NCI-H1105 treated with DMSO at 0.1 percent for 48 hours (cell line): ENCODE results near the gene AP4S1.
"Not testable (repeated sequence)": the region's sequence is repeated elsewhere in the genome, so short reads cannot be mapped to it uniquely, and the experiment has no call there.

Experiments used
- DNase-seq: peaks from one replicate; lab custom pipeline; 2025; lab: John Stamatoyannopoulos, UW

AP4S1 gene

GRCh38 chr14:31043379-31043778 lies 17.9 kb downstream of the AP4S1 start:
- no peak for DNase-seq

- no peak for DNase-seq
Observed at GRCh38 chr14:31045501-31046080, 20.1 kb downstream of the AP4S1 start.

GRCh38 chr14:31047503-31047902 lies 22.1 kb downstream of the AP4S1 start:
- no peak for DNase-seq

- no peak for DNase-seq
Observed at GRCh38 chr14:31051023-31051422, 25.6 kb downstream of the AP4S1 start.

GRCh38 chr14:31051511-31051910 lies 26.1 kb downstream of the AP4S1 start:
- no peak for DNase-seq

GRCh38 chr14:31052905-31053586 lies 27.6 kb downstream of the AP4S1 start:
- not testable (repeated sequence) for DNase-seq

GRCh38 chr14:31057035-31057434 lies 31.6 kb downstream of the AP4S1 start:
- DNase-seq = no peak

GRCh38 chr14:31057701-31058364 lies 32.4 kb downstream of the AP4S1 start:
- no peak for DNase-seq

- DNase-seq = no peak
Observed at GRCh38 chr14:31059152-31059924, 33.9 kb downstream of the AP4S1 start.

- no peak for DNase-seq
Observed at GRCh38 chr14:31060253-31060875, 34.9 kb downstream of the AP4S1 start.

GRCh38 chr14:31062908-31063307 lies 37.5 kb downstream of the AP4S1 start:
- not testable (repeated sequence) for DNase-seq

GRCh38 chr14:31068235-31068634 lies 42.8 kb downstream of the AP4S1 start:
- no peak for DNase-seq

- DNase-seq = no peak
Observed at GRCh38 chr14:31069343-31069742, 43.9 kb downstream of the AP4S1 start.

- DNase-seq = no peak
Observed at GRCh38 chr14:31070431-31070830, 45.0 kb downstream of the AP4S1 start.

GRCh38 chr14:31071151-31071550 lies 45.7 kb downstream of the AP4S1 start:
- no peak for DNase-seq

GRCh38 chr14:31075144-31075543 lies 49.7 kb downstream of the AP4S1 start:
- no peak for DNase-seq

- no peak for DNase-seq
Observed at GRCh38 chr14:31078766-31079165, 53.3 kb downstream of the AP4S1 start.

- no peak for DNase-seq
Observed at GRCh38 chr14:31080056-31080455, 54.6 kb downstream of the AP4S1 start.

GRCh38 chr14:31080484-31080883 lies 55.0 kb downstream of the AP4S1 start:
- no peak for DNase-seq

- DNase-seq = no peak
Observed at GRCh38 chr14:31083781-31084180, 58.3 kb downstream of the AP4S1 start.

GRCh38 chr14:31084385-31084784 lies 58.9 kb downstream of the AP4S1 start:
- DNase-seq = no peak

GRCh38 chr14:31085027-31085426 lies 59.6 kb downstream of the AP4S1 start:
- DNase-seq = no peak
